Measurements from ENCODE around the gene SRP68.

GRCh38 chr17:76075364-76076145 lies 3.2 kb upstream of the SRP68 start:
- TF ChIP-seq CTCF (IDR thresholded peaks at IDR 0.05; ENCODE audit: low read length) (no peak), EZH2 (IDR thresholded peaks at IDR 0.05; ENCODE audit: borderline replicate concordance, low read length) (no peak)
